ENCODE measurements around the gene PRAC1.
"Not testable (repeated sequence)": the region's sequence is repeated elsewhere in the genome, so short reads cannot be mapped to it uniquely, and the experiment has no call there.

Gene PRAC1

DNA sequence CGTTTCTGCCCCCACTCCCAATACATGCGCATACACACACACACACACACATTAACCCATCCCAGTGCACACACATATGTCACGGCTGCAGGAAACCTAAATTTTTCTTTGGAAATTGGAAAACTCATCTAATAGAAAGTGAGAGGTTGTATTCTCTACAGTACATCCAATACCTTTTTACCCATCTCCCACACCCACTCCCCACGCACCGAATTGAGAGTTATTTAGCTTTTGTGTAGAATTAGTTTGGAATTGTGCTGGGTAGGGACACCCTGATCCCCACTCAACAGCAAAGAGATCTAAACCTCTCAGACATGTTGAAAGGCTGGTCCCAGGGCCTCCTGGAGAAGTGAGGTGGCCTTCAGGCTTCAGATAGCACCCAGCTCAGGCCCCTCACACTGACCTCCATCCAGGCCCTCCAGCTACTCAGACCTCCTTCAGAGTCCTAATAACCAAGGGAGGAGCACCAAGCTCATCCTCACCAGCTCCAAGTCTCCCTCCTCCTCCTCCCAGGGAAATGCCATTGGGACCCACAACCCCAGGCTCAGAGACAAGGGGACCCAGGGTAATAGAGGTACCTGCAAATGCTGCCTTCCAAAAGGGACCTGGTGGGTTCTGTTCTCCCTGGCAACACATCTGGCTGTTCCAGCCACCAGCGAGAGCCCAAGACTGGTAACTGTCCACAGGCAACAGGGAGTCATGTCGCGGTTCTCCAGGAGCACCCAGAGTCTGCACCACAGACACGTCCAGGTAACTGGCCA, 5.3 kb upstream of the PRAC1 start:
- no peak for DNase-seq (ENCODE audit: low read depth in 1 of 2, low spot score in 1 of 2)

GRCh38 chr17:48726916-48727286, 4.6 kb upstream of the PRAC1 start:
- DNase-seq (ENCODE audit: low read depth in 1 of 2, low spot score in 1 of 2), result no peak

- DNase-seq (ENCODE audit: low read depth in 1 of 2, low spot score in 1 of 2), result no peak
Measured at GRCh38 chr17:48726114-48726915, 4.0 kb upstream of the PRAC1 start.

GRCh38 chr17:48725288-48726064, 3.2 kb upstream of the PRAC1 start:
- no peak for DNase-seq (ENCODE audit: low read depth in 1 of 2, low spot score in 1 of 2)

GRCh38 chr17:48725004-48725287, 2.6 kb upstream of the PRAC1 start:
- no peak for DNase-seq (ENCODE audit: low read depth in 1 of 2, low spot score in 1 of 2)

DNA sequence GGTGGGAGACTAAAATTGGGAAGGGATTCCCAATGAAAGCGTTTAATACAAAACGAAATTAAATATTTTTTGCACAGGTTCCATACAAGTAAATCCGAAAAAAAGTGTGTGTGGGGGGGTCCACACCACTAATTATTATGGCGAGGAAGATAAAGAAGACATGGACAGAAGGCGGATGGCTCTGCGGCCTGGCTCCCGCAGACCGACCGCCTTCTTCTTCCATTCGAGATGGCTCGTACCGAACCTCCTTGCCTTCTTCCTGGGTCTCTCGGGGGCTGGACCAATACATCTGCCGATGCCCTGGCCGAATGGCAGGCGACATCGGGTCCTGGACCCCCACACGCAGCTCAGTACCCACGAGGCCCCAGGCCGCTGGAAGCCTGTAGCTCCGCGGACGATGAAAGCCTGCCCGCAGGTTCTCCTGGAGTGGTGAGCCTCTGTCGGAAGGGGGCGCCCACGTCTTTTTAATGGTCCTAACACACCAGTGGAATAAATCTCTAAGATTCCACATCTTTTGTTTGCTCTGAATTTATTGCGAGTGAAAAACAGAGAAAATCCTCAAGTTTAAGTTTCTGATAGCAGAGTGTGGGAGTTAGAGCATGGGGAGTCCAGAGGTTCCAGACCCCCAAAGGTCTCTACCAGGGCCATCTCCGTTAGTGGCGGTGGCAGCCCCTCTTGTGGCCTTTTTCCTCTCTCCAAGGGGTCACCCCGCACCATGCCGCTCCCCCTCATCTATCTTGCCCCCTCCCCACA, 2.1 kb upstream of the PRAC1 start:
- DNase-seq (ENCODE audit: low read depth in 1 of 2, low spot score in 1 of 2), result peak; percentile 39 to 46

GRCh38 chr17:48723423-48724250, 1.3 kb upstream of the PRAC1 start:
- no peak for DNase-seq (ENCODE audit: low read depth in 1 of 2, low spot score in 1 of 2)

DNA sequence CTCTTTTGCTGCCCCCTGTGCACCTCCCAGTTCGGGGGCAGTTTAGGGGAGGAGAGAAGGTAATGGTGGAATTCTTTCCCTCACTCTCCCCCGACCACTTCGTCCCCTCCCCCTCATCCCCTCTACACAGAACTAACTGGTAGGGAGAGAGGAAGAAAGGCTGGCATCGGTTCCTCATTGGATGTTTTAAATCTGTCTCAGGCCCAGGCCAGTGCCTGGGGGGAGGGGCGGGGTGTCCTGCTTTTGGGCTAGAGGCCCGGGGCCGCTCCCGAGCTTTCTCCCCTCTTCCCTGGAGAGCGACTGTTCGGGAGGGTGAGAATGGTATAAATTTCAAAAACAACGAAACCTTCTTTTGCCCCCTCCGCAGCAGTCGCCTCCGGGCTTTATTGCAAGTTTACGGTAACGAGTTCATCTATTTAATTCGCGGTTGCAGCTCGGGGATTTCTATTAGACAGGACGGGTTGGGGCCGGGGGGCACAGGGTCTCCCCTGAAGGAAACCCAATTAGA, 651 bp upstream of the PRAC1 start, which contains the start of gene PRAC2:
Gene PRAC2 (plus strand): TSS at position 271 of the 508 bp plus-strand sequence. CDS start 1,226 bp downstream, outside the sequence.
- DNase-seq (ENCODE audit: low read depth in 1 of 2, low spot score in 1 of 2), result no peak

- DNase-seq (ENCODE audit: low read depth in 1 of 2, low spot score in 1 of 2), result no peak
Measured at GRCh38 chr17:48721009-48721402, 1.3 kb downstream of the PRAC1 start.

DNA sequence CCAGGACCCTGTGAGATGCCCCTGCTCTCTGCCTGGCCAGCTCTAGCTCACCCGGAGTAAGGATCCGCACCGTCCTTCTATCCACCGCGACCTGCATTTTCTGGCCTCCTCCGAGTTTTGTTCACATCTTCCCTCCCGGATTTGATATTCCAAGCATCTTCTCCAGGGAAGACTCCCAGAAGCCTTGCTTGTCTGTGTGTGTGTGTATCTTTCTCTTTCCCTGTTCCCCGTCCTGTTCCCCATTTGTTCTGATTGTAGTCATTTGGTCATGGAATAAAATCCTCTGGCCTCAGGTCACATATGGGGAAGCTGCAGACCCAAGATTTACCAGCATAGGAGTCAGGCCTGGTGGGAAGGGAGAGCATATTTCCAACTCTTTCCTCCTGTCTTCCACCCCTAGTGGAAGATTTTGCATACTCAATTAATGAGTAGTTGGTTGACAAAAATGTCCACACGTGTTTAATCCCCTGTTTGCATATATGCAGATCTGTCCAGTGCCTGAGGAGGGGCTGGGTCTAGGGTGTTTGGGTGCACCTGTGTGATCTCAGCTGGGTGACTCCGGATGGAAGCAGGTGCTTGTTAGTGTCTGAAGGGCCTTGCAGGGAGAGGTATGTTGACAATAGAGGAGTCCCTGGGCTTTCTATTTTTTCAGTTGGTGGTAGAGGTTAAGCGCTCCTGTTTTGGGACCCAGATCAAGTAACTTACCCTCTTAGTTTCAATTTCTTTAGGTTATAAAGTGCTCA, 1.9 kb downstream of the PRAC1 start:
- no peak for DNase-seq (ENCODE audit: low read depth in 1 of 2, low spot score in 1 of 2)

- no peak for DNase-seq (ENCODE audit: low read depth in 1 of 2, low spot score in 1 of 2)
Measured at GRCh38 chr17:48719642-48720265, 2.6 kb downstream of the PRAC1 start.

DNA sequence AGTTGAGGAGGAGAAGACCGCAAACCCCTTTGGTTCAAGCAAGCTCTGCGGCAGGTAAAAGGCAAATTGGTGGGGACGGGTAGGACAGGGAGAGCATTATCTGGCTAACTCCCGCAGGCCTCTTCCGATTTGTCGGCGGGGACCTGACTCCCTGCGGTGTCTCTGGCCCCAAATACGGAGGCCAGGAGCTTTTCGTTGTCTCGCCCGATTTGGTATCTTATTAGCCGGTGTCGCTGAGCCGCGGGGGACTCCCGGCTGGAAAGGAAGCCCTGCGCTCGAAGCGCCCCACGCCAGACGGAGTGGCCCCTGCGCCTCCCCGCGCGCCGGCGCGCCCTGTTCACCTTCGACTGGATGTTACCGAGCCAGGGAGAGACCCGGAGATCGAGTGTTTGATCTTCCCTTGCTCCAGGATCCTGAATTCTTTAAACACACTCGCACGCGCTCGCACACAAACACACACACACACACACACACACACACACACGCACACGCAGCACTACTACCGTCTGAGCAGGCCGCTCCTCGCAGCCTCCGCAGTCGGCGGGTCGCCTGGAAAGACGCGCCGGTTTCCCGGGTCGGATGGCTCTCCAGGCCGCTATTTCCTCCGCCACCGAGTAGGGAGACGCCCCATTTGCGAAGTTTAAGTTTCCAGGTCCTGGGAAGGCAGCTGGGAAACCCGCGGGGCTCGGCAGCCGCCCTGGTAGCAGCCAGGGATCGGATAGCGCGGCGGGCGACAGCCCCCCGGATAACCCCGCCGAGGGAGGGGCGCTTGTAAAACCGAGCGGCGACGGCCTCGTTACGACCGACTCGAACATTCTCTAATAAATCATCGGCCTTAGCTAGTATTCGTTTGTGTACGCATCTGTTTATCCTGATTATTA, 3.3 kb downstream of the PRAC1 start:
- DNase-seq (ENCODE audit: low read depth in 1 of 2, low spot score in 1 of 2), result no peak

DNA sequence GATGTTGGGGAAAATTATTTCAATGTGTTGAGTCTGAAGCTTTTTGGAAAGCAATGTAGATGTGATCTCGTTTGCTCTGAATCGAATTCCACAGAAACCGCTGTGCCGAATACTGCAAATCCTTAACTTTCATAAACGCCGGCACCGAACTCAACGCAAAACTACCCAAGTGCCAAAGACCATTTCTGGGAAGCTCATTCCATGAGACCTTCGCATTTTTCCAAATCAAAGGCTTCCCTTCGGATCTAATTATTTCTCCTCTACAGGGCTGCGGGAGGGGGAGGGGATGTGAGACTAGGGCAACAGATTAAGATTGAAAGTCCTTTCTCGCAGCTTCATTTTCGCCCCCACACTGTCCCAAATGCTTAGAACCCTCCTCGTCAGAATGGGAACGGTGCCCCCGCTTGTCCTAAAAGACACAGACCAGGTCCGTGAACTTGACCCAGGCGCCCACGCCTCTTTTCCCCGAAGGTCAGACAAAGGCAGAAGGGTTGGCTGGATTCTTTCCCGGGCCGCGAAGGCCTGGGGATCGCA, 4.0 kb downstream of the PRAC1 start:
- DNase-seq (ENCODE audit: low read depth in 1 of 2, low spot score in 1 of 2), result no peak

GRCh38 chr17:48717367-48718226, 4.7 kb downstream of the PRAC1 start:
- DNase-seq (ENCODE audit: low read depth in 1 of 2, low spot score in 1 of 2), result no peak

DNA sequence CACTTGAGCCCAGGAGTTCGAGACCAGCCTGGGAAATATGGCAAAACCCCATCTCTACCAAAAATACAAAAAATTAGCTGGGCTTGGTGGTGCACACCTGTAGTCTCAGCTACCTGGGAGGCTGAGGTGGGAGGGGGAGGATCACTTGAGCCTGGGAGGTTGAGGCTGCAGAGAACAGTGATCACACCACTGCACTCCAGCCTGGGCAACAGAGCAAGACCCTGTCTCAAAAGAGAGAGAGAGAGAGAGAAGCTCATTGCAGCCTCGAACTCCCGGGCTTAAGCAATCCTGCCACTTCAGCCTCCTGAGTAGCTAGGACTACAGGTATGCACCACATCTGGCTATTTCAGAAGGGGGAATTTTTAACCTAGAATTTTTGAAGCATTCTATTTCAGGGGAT, 5.8 kb downstream of the PRAC1 start:
- DNase-seq (ENCODE audit: low read depth in 1 of 2, low spot score in 1 of 2), result not testable (repeated sequence)

- no peak for DNase-seq (ENCODE audit: low read depth in 1 of 2, low spot score in 1 of 2)
Measured at GRCh38 chr17:48715496-48716399, 6.6 kb downstream of the PRAC1 start.
